OCI-LY1 (cell line): Measurements from ENCODE around the gene TPM1.

Experiments used
- CTCF ChIP-seq: fragments of 200-600 bp; sonication (generic), shearing (Covaris generic); IDR thresholded peaks from 2 replicates; pipeline ENCODE4 v1.5.1; 2017; ENCODE audit warnings: mild to moderate bottlenecking, antibody characterized with exemption, low read length, moderate library complexity, mixed read lengths
- EZH2 ChIP-seq: fragments of 200-600 bp; sonication (generic), shearing (Covaris generic); IDR thresholded peaks from 2 replicates; pipeline ENCODE4 v1.8.0; 2017; ENCODE audit warnings: borderline replicate concordance, mixed run types, mild to moderate bottlenecking, antibody characterized with exemption, low read length, moderate library complexity, mixed read lengths

GRCh38 chr15:62994975-62995681 is 47.4 kb upstream of the TPM1 start:
- TF ChIP-seq EZH2 (no peak), CTCF (no peak)
